Liver (tissue), 3 donors: ENCODE results near the gene UBASH3A.

ENCODE experiments used
- FOXA1 ChIP-seq: IDR thresholded peaks from 2 replicates; pipeline ENCODE4 v1.6.1; 2016; ENCODE audit warnings: antibody characterized with exemption
- HNF4A ChIP-seq, 2 donors: conservative IDR thresholded peaks; 2 replicates each; pipeline ENCODE4 v1.6.1; 2016; ENCODE audit warnings: antibody characterized with exemption in 2 of 2, mild to moderate bottlenecking in 2 of 2
- JUND ChIP-seq, 2 donors: IDR thresholded peaks; 2 replicates each; pipeline ENCODE4 v1.6.1; 2016; ENCODE audit warnings: antibody characterized with exemption in 2 of 2
- RAD21 ChIP-seq, 2 donors: IDR thresholded peaks; 2 replicates each; pipeline ENCODE4 v1.6.1; 2016; ENCODE audit warnings: antibody characterized with exemption in 2 of 2, mild to moderate bottlenecking in 2 of 2
- TAF1 ChIP-seq: conservative IDR thresholded peaks from 2 replicates; pipeline ENCODE4 v1.6.1; 2016; ENCODE audit warnings: antibody characterized with exemption, mild to moderate bottlenecking
- YY1 ChIP-seq: IDR thresholded peaks from 2 replicates; pipeline ENCODE4 v1.6.1; 2016; ENCODE audit warnings: antibody characterized with exemption, mild to moderate bottlenecking
- ZBTB33 ChIP-seq: IDR thresholded peaks from 2 replicates; pipeline ENCODE4 v1.6.1; 2016; ENCODE audit warnings: antibody characterized with exemption
- TF ChIP-seq, protein P1 (sequence below): fragments of 150-350 bp; IDR thresholded peaks from 2 replicates; pipeline ENCODE4 v1.5.1; 2017; ENCODE audit warnings: improper control_type of control experiment, low read depth, low read length; ENCODE audit not compliant: missing input control
- TF ChIP-seq, protein P2 (sequence below): IDR thresholded peaks from 2 replicates; pipeline ENCODE4 v1.6.1; 2016; ENCODE audit warnings: antibody characterized with exemption
- donor health status: healthy.
- donor health status: healthy.

GRCh38 chr21:42406866-42407265 lies 3.2 kb downstream of the UBASH3A start:
- TF ChIP-seq, protein P1, sequence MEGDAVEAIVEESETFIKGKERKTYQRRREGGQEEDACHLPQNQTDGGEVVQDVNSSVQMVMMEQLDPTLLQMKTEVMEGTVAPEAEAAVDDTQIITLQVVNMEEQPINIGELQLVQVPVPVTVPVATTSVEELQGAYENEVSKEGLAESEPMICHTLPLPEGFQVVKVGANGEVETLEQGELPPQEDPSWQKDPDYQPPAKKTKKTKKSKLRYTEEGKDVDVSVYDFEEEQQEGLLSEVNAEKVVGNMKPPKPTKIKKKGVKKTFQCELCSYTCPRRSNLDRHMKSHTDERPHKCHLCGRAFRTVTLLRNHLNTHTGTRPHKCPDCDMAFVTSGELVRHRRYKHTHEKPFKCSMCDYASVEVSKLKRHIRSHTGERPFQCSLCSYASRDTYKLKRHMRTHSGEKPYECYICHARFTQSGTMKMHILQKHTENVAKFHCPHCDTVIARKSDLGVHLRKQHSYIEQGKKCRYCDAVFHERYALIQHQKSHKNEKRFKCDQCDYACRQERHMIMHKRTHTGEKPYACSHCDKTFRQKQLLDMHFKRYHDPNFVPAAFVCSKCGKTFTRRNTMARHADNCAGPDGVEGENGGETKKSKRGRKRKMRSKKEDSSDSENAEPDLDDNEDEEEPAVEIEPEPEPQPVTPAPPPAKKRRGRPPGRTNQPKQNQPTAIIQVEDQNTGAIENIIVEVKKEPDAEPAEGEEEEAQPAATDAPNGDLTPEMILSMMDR, result no peak
- TF ChIP-seq ZBTB33, result no peak
- TF ChIP-seq JUND (IDR thresholded peaks at IDR 0.05), result no peak
- TF ChIP-seq TAF1, result no peak
- TF ChIP-seq HNF4A (conservative IDR thresholded peaks at IDR 0.05), result no peak
- TF ChIP-seq, protein P2, sequence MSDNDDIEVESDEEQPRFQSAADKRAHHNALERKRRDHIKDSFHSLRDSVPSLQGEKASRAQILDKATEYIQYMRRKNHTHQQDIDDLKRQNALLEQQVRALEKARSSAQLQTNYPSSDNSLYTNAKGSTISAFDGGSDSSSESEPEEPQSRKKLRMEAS, result no peak
- TF ChIP-seq RAD21 (IDR thresholded peaks at IDR 0.05), result no peak
- no peak for TF ChIP-seq YY1
- TF ChIP-seq FOXA1, result no peak
